NT2/D1 (cell line): ENCODE results near the gene ZNF518B.

Experiments used
- SUZ12 ChIP-seq: IDR thresholded peaks from 2 replicates; pipeline ENCODE4 v1.6.1; 2011; ENCODE audit not compliant: insufficient read length, insufficient read depth; ENCODE audit errors: extremely low read depth
- YY1 ChIP-seq: IDR thresholded peaks from 2 replicates; pipeline ENCODE4 v1.6.1; 2011; ENCODE audit not compliant: insufficient read length, insufficient read depth
- ZNF274 ChIP-seq: IDR thresholded peaks from 2 replicates; pipeline ENCODE4 v1.6.1; 2011; ENCODE audit warnings: mild to moderate bottlenecking, low read depth, low read length

DNA sequence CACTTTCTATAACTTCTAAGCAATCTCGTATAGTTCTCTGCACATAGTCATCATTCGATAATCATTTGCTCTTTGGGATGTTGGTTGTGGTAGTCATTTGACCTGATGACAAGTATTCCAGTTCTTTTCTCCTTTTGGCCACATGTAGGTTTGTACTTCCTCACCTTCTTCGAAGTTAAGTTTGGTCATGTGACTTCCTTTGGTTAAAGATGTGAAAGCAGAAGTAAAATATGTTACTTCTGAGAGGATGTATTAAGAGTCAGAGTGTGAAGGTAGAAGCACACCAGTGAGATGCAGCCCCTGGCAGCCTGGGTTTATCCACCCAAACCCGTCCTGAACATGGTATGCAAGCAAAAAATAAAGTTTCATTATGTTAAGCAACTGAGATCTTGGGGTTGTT lies 48.9 kb upstream of the ZNF518B start:
- TF ChIP-seq ZNF274 (no peak), SUZ12 (no peak), YY1 (no peak)
